H1 (cell line): ENCODE data around the gene LIN37. TPM values are rescaled to one million over a fixed set of nuclear protein-coding genes. Genes with fewer than 3 reads are reported as not detected.

Experiments
- CTCF ChIA-PET: fragments of 300-600 bp; sonication (Branson Sonifier 250); formaldehyde crosslinking; loops from one replicate; lab custom pipeline; 2021; ENCODE audit not compliant: partially characterized antibody; lab: Charles Lee
- POLR2A ChIA-PET: fragments of 300-600 bp; sonication (Branson Sonifier 250); formaldehyde crosslinking; loops from one replicate; lab custom pipeline; 2021; ENCODE audit warnings: inconsistent platforms; ENCODE audit not compliant: partially characterized antibody; lab: Charles Lee
- DNase-seq, 2 experiments: peaks; one replicate each; pipeline versions ENCODE4 v3.0.0 to v3.0.0-alpha.2; 2010 to 2022; ENCODE audit warnings: low spot score in 2 of 2, low read depth in 1 of 2, mixed read lengths in 1 of 2
- FAIRE-seq: peaks from 2 replicates; lab custom pipeline; 2011; peaks lifted over from hg19 to GRCh38; lab: Jason Lieb, UNC
- H2AFZ ChIP-seq: 2 replicates; pipeline ENCODE4 v1.8.1; 2012; ENCODE audit warnings: low read length, inconsistent platforms
- H2AK5ac ChIP-seq: 2 replicates; pipeline ENCODE4 v1.6.1; 2013; ENCODE audit warnings: low read depth, low read length
- H2BK120ac ChIP-seq: replicated peaks from 2 replicates; pipeline ENCODE3; 2013; ENCODE audit warnings: low read depth, low read length, inconsistent platforms
- H2BK12ac ChIP-seq: 2 replicates; pipeline ENCODE4 v1.6.1; 2013; ENCODE audit warnings: low read depth, low read length
- H2BK15ac ChIP-seq: 2 replicates; pipeline ENCODE4 v1.6.1; 2013; ENCODE audit warnings: low read length
- H2BK20ac ChIP-seq: 2 replicates; pipeline ENCODE4 v1.6.1; 2013; ENCODE audit warnings: low read length
- H2BK5ac ChIP-seq: 2 replicates; pipeline ENCODE4 v1.6.1; 2013; ENCODE audit warnings: low read depth, low read length
- H3K14ac ChIP-seq: 2 replicates; pipeline ENCODE4 v1.6.1; 2013; ENCODE audit warnings: inconsistent platforms; ENCODE audit not compliant: insufficient read length
- H3K18ac ChIP-seq: 2 replicates; pipeline ENCODE4 v1.6.1; 2013; ENCODE audit warnings: low read length; ENCODE audit errors: extremely low read depth
- H3K23ac ChIP-seq: 2 replicates; pipeline ENCODE4 v1.6.1; 2013; ENCODE audit warnings: inconsistent platforms; ENCODE audit not compliant: insufficient read length
- H3K23me2 ChIP-seq: 2 replicates; pipeline ENCODE4 v1.6.1; 2013; ENCODE audit warnings: low read depth, low read length
- H3K27ac ChIP-seq: 2 replicates; pipeline ENCODE4 v1.6.1; 2011; ENCODE audit warnings: low read depth, low read length, inconsistent platforms
- H3K27me3 ChIP-seq, 4 experiments: replicated peaks in 1 of 4; 1 replicate in 1 of 4; 2 replicates in 3 of 4; pipeline versions ENCODE4 v1.6.1 to v1.8.1; 2011 to 2013; ENCODE audit warnings: low read length in 3 of 4, mild to moderate bottlenecking in 3 of 4, inconsistent platforms in 2 of 4, mixed read lengths in 2 of 4, moderate library complexity in 1 of 4; ENCODE audit not compliant: control insufficient read depth in 3 of 4, insufficient read depth in 3 of 4; ENCODE audit errors: extremely low read depth in 1 of 4
- H3K36me3 ChIP-seq, 4 experiments: 2 replicates each; pipeline versions ENCODE4 v1.6.1 to v1.8.1; 2011 to 2013; ENCODE audit warnings: mild to moderate bottlenecking in 4 of 4, low read length in 3 of 4, moderate library complexity in 2 of 4, control low read depth in 1 of 4, inconsistent platforms in 1 of 4; ENCODE audit not compliant: insufficient read depth in 4 of 4, control insufficient read depth in 2 of 4
- H3K4ac ChIP-seq: replicated peaks from 2 replicates; pipeline ENCODE3; 2013; ENCODE audit warnings: low read length, low read depth, mixed read lengths, inconsistent platforms; ENCODE audit not compliant: insufficient read length
- H3K4me1 ChIP-seq, 4 experiments: replicated peaks in 1 of 4; 1 replicate in 1 of 4; 2 replicates in 3 of 4; pipeline versions ENCODE4 v1.6.1 to v1.8.1; 2011 to 2013; ENCODE audit warnings: low read length in 3 of 4, inconsistent platforms in 2 of 4, mixed read lengths in 1 of 4; ENCODE audit not compliant: insufficient read depth in 4 of 4, control insufficient read depth in 3 of 4
- H3K4me2 ChIP-seq, 2 experiments: 2 replicates each; pipeline versions ENCODE4 v1.6.1 to v1.8.1; 2011 to 2013; ENCODE audit warnings: low read depth in 2 of 2, low read length in 2 of 2, control low read depth in 1 of 2, inconsistent platforms in 1 of 2, mild to moderate bottlenecking in 1 of 2; ENCODE audit not compliant: insufficient read depth in 1 of 2
- H3K4me3 ChIP-seq, 4 experiments: fragments of 200-600, 300-600 bp in 1 of 4; sonication (generic), shearing (Covaris generic), sonication (Bioruptor Twin) in 1 of 4; 2 replicates each; pipeline versions ENCODE4 v1.5.1 to v1.8.1; 2011 to 2016; ENCODE audit warnings: low read length in 4 of 4, low read depth in 3 of 4, control low read depth in 2 of 4, inconsistent platforms in 2 of 4, mild to moderate bottlenecking in 2 of 4, mixed read lengths in 1 of 4, moderate library complexity in 1 of 4; ENCODE audit not compliant: insufficient read depth in 2 of 4; ENCODE audit errors: extremely low read depth in 1 of 4
- H3K56ac ChIP-seq: replicated peaks from 2 replicates; pipeline ENCODE3; 2013; ENCODE audit warnings: low read depth, mild to moderate bottlenecking, mixed read lengths, low read length, inconsistent platforms; ENCODE audit not compliant: insufficient read length
- H3K79me1 ChIP-seq: 2 replicates; pipeline ENCODE4 v1.6.1; 2013; ENCODE audit warnings: low read depth, low read length, control low read depth
- H3K79me2 ChIP-seq, 2 experiments: 2 replicates each; pipeline versions ENCODE4 v1.6.1 to v1.8.1; 2012 to 2013; ENCODE audit warnings: low read length in 2 of 2, mild to moderate bottlenecking in 2 of 2, inconsistent platforms in 1 of 2; ENCODE audit not compliant: insufficient read depth in 2 of 2, control insufficient read depth in 1 of 2
- H3K9ac ChIP-seq, 4 experiments: replicated peaks in 1 of 4; 1 replicate in 1 of 4; 2 replicates in 3 of 4; pipeline versions ENCODE4 v1.6.1 to v1.8.1; 2011 to 2013; ENCODE audit warnings: low read depth in 3 of 4, low read length in 3 of 4, control low read depth in 2 of 4, mild to moderate bottlenecking in 2 of 4, moderate library complexity in 2 of 4, inconsistent platforms in 1 of 4; ENCODE audit errors: extremely low read depth in 1 of 4
- H3K9me3 ChIP-seq, 2 experiments: 2 replicates each; pipeline versions ENCODE4 v1.6.1 to v1.8.1; 2012 to 2013; ENCODE audit warnings: mild to moderate bottlenecking in 2 of 2, moderate library complexity in 2 of 2, control low read depth in 1 of 2, inconsistent platforms in 1 of 2, low read depth in 1 of 2, low read length in 1 of 2, mixed read lengths in 1 of 2; ENCODE audit not compliant: insufficient read depth in 2 of 2
- H4K20me1 ChIP-seq, 2 experiments: replicated peaks in 1 of 2; 2 replicates each; pipeline versions ENCODE3 to v1.8.1; 2011 to 2013; ENCODE audit warnings: inconsistent platforms in 2 of 2, low read length in 2 of 2, mild to moderate bottlenecking in 1 of 2; ENCODE audit not compliant: insufficient read depth in 2 of 2, control insufficient read depth in 1 of 2
- H4K5ac ChIP-seq: 2 replicates; pipeline ENCODE4 v1.6.1; 2013; ENCODE audit warnings: low read length, low read depth, mixed read lengths, inconsistent platforms; ENCODE audit not compliant: insufficient read length
- H4K8ac ChIP-seq: 2 replicates; pipeline ENCODE4 v1.8.0; 2013; ENCODE audit warnings: mild to moderate bottlenecking, moderate library complexity, low read length, inconsistent platforms; ENCODE audit not compliant: insufficient read depth; ENCODE audit errors: extremely low read depth
- H4K91ac ChIP-seq: replicated peaks from 2 replicates; pipeline ENCODE3; 2013; ENCODE audit warnings: low read length, mixed read lengths, inconsistent platforms; ENCODE audit not compliant: insufficient read length
- HDAC6 ChIP-seq: IDR thresholded peaks from one replicate; pipeline ENCODE4 v1.7.1; 2012; ENCODE audit warnings: low read depth, mild to moderate bottlenecking, inconsistent platforms, low read length, moderate library complexity
- MAX ChIP-seq: IDR thresholded peaks from 2 replicates; pipeline ENCODE4 v1.6.1; 2012; ENCODE audit warnings: inconsistent platforms
- POLR2AphosphoS5 ChIP-seq: IDR thresholded peaks from 2 replicates; pipeline ENCODE4 v1.6.1; 2011; ENCODE audit warnings: low read depth, low read length
- RAD21 ChIP-seq, 2 experiments: IDR thresholded peaks in 1 of 2; conservative IDR thresholded peaks in 1 of 2; 2 replicates each; pipeline ENCODE4 v1.6.1; 2011; ENCODE audit warnings: low read depth in 2 of 2, low read length in 2 of 2, improper control_type of control experiment in 1 of 2, inconsistent platforms in 1 of 2, mild to moderate bottlenecking in 1 of 2, moderate library complexity in 1 of 2
- RNF2 ChIP-seq: fragments of 200-900, 300-1000 bp; sonication (generic); IDR thresholded peaks from 2 replicates; pipeline ENCODE4 v1.7.1; 2016; ENCODE audit warnings: borderline replicate concordance, low read depth, mild to moderate bottlenecking, antibody characterized with exemption, low read length; ENCODE audit not compliant: poor library complexity, severe bottlenecking; ENCODE audit errors: missing control alignments
- SP1 ChIP-seq: IDR thresholded peaks from 2 replicates; pipeline ENCODE4 v1.6.1; 2011; ENCODE audit warnings: low read depth, low read length
- SP4 ChIP-seq: IDR thresholded peaks from 2 replicates; pipeline ENCODE4 v1.6.1; 2012; ENCODE audit warnings: low read length, inconsistent platforms
- TAF1 ChIP-seq: IDR thresholded peaks from 2 replicates; pipeline ENCODE4 v1.6.1; 2011; ENCODE audit warnings: mild to moderate bottlenecking, low read depth, low read length
- TCF12 ChIP-seq: IDR thresholded peaks from 2 replicates; pipeline ENCODE4 v1.6.1; 2011; ENCODE audit warnings: low read depth, mild to moderate bottlenecking, low read length
- USF2 ChIP-seq: IDR thresholded peaks from 2 replicates; pipeline ENCODE4 v1.6.1; 2011; ENCODE audit warnings: low read length, improper control_type of control experiment
- WGBS, 2 experiments: shearing (Covaris generic) in 1 of 2; methylation state at CpG; one replicate each; pipeline versions ENCODE4 v1.1.6 to v1.1.7; 2013 to 2015; ENCODE audit warnings: low lambda C conversion rate in 2 of 2, mixed read lengths in 2 of 2, inconsistent platforms in 1 of 2, low coverage in 1 of 2, missing lambda C conversion rate in 1 of 2; ENCODE audit not compliant: insufficient replicate concordance in 2 of 2, insufficient coverage in 1 of 2, insufficient read length in 1 of 2; ENCODE audit errors: extremely low coverage in 1 of 2, missing lambda C conversion rate in 1 of 2; 5-methylcytosine and 5-hydroxymethylcytosine counted together
- polyA plus RNA-seq, 7 experiments: library from polyadenylated mRNA; depleted of rRNA in 3 of 7; stranded (reverse) in 5 of 7; unstranded in 2 of 7; fragments of >200 nt in 5 of 7; fragments of 200-250 nt in 2 of 7; gene quantifications; 1 replicate in 5 of 7; 2 replicates in 1 of 7; 4 replicates in 1 of 7; pipeline versions ENCODE4 v1.2.1 to v1.2.3, GENCODE V29; 2011 to 2013; ENCODE audit warnings: missing spikeins in 2 of 7, mixed read lengths in 2 of 7
- total RNA-seq: library from RNA; stranded (reverse); fragmentation: NEBNext Ultra II Directional; extraction: Animal tissue kit (Norgen Biotek cat#: 25700); gene quantifications from 2 replicates; pipeline ENCODE4 v1.2.1, GENCODE V29; 2021

Gene LIN37
- total and polyA plus RNA-seq, 2 of the 8 experiments (the other 6 are each of a cell fraction or from before 2014, with no cell fraction given), result 3.8 to 9.8 TPM

- no peaks in the 10 kb centered on the region for H3K27me3 ChIP-seq
- no peak overlapping the region for H3K4me3 ChIP-seq
- no peak overlapping the region for H2BK120ac ChIP-seq
- 92% methylated on average over 15 of the region's 17 CpGs; no CpG with 5 or more reads in 1 of the 2 experiments for WGBS, 2 experiments
- H3K36me3 ChIP-seq, result peaks cover 2 to 19% (median 6%) of the 10 kb centered on the region in 4 experiments; a peak in 5 of 8 replicates
- no peaks in the 10 kb centered on the region for H3K9me3 ChIP-seq
- H2BK12ac ChIP-seq, result no peak overlapping the region
- no peak overlapping the region for H3K27ac ChIP-seq
- H2BK5ac ChIP-seq, result no peak overlapping the region
- H2AFZ ChIP-seq, result no peak overlapping the region
- H3K56ac ChIP-seq, result no peak overlapping the region
- no peak overlapping the region for H4K5ac ChIP-seq
- H2AK5ac ChIP-seq, result no peak overlapping the region
- peaks cover 0 to 13% (median 7%) of the 10 kb centered on the region in 4 experiments; a peak in 5 of 7 replicates for H3K4me1 ChIP-seq
- ChIA-PET CTCF (interaction anchor here (0.6 to 0.9 kb wide), 6 partner anchors 12 to 317 kb away, joined by 3 to 7 read pairs (median 4); partner anchors contain the start of gene FFAR2), POLR2A (interaction anchor here (0.6 to 1.9 kb wide), 5 partner anchors 8 to 207 kb away, joined by 3 to 9 read pairs (median 5); partner anchors contain the start of genes HSPB6, PSENEN and U2AF1L4)
- no peak for FAIRE-seq
- H3K4me2 ChIP-seq, result no peak overlapping the region
- DNase-seq, result no peak
- H4K20me1 ChIP-seq, result peaks cover 4 to 7% of the 10 kb centered on the region in 2 experiments
- H3K14ac ChIP-seq, result no peak overlapping the region
- no peaks in the 10 kb centered on the region; the same call in 1 of the 2 replicates for H3K23me2 ChIP-seq
- no peak overlapping the region for H3K9ac ChIP-seq
- no peak overlapping the region for H3K18ac ChIP-seq
- no peaks in the 10 kb centered on the region; a peak in 1 of 4 replicates for H3K79me2 ChIP-seq
- H3K79me1 ChIP-seq, result no peaks in the 10 kb centered on the region; the same call in 1 of the 2 replicates
- no peak overlapping the region for H4K91ac ChIP-seq
- no peak overlapping the region for H2BK15ac ChIP-seq
- H3K23ac ChIP-seq, result no peak overlapping the region
- no peak overlapping the region for H3K4ac ChIP-seq
- no peak overlapping the region for H4K8ac ChIP-seq
- H2BK20ac ChIP-seq, result no peak overlapping the region
- TF ChIP-seq TCF12 (no peak), MAX (no peak), RAD21 (IDR thresholded peaks at IDR 0.05 in 1 of 2, conservative IDR thresholded peaks at IDR 0.05 in 1 of 2; ENCODE audit: low read depth in 2 of 2, low read length in 2 of 2) (no peak), RNF2 (no peak), SP4 (no peak), POLR2AphosphoS5 (no peak), SP1 (no peak), USF2 (no peak), HDAC6 (no peak), TAF1 (no peak)
These were observed 16.3 kb downstream of the LIN37 start for GRCh38 chr19:35764432-35765315.
